ENCODE results near the gene CELF4.

Gene CELF4

DNA sequence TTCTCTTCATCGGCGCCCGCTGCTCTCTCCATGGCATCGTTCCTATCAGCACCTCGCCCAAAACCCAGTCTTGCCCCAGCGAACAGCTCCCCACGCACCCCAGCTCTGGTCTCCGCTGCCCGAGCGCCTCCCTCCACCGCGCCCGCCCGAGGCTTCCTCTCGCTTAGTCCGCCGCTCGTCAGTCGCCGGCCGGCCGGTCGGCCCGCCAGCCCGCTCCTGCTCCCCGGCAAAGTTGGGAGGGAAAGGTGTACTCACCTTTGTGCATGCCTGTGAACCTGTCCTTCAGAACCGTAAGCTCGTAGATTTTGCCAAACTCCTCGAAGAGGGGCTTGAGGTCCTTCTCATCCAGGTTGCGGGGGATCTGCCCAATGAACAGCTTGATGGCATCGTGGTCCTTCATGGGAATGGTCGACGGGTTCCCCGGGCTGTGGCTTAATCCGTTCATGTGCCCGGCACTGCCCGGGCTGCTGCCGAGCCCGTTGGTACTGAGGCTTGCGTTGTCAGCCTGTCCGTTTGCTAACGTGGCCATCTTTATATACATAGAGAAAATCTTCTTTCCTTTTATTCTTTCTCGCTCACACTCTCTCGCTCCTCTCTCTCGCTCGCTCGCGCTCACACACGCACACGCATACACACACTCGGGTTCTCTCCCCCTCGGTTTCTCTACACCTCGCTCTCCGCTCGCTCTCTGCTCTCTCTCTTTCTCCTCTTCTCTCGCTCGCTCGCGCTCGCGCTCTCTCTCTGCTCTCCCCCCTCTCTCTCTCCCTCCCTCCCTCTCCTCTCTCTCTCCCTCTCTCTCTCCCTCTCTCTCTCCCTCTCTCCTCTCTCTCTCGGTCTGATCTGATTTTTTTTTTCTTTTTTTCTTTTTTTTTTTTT lies at the start of gene CELF4:
CELF4 (minus strand) TSS at position 698 of the 876 bp plus-strand sequence.
- DNase-seq, result no peak

DNA sequence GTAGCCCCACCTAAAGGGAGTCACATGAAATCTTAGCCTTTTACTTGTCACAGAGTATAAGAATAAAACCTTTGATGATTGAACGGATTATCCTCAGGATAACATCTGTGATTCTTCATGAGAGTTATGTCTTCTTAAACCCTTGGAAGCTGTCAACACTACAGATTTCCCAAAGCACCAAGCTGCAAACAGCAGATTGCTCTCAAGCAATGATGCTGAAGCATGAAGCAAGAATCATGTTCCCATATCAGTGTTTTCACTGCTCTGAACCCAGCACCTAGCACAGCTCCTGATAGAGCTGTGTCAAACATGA lies 47.6 kb upstream of the CELF4 start:
- no peak for DNase-seq

DNA sequence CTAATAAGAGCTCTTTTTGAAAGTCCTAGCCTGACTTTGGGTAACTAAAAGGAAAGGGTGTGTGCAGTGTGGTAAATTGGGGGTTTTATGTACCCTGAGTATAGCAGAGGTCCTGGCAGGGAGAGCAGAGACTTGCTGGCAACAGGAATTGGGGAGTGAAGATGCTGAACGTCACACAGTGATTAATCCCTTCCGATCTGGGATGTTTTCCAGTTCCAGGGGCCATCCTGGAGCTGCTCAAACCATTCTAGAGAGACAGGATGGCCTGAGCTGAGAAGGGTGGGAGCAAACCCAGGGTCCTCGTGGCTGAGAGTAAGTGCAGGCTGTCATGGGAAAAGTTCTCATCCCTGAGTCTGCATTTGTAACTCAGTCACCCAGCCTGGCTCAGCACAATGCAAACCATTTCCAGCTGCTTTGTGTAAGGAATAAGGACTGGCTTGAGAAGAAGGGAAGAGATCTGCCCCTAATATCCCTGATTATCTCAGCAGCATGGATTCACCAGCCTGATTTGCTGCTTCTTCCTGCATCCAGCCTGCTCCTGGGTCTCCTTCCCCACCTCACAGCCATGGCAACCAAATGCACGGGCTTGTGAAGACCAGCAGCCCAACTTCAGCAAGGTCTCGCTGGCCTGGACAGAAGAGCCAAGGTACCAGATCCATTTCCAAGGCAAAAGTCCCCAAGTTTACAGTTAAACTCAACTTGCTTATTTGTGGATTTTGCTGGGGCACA lies 47.1 kb upstream of the CELF4 start:
- DNase-seq, result no peak

DNA sequence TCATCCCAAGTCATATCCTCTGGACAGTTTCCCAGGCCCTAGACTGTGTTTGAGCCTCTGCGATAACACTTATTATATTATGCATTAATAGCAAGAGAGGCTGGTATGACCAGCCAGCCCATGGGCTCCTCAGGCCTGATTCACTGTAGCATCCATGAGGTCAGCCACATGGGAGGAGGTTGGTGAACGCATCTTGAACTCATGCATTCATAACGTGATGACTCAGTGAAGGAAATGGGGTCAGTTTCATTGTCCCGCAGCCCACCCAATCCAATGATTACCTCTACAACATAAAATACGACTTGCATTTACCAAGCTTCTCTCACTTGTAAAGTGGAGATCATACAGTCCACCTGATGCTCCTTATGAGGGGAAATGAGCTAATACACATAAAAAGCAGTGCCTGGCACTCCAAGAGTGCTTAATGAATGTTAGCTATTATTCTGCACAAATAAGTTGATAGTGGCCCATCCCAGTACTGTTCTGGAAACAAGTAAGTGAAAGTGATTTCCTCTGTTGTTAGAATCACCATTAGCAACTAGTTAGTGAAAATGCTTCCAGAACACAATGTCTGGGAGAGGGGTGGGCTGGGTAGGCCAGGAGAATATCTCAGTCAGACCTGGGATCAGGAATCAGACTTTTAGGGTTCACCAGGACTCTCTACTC lies 46.1 kb upstream of the CELF4 start:
- no peak for DNase-seq

DNA sequence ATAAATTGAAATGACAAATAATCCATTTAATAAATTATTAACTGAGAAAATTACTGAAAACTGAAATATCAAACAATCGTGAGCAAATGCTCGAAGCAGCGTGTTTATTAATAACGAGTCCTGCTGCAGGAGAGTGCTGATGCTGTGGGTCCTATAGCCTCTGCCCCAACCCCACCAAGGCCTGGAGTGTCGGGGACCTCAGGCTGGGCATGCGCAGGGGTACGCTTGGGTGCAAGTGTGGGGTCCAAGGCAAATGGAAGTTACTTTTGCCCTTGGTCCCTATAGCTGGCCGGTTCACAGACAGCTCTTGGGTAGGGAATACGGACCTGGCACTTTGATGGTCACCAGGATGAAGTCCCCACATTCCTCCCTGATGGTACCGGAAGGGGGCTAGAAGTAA lies 43.3 kb upstream of the CELF4 start:
- no peak for DNase-seq

DNA sequence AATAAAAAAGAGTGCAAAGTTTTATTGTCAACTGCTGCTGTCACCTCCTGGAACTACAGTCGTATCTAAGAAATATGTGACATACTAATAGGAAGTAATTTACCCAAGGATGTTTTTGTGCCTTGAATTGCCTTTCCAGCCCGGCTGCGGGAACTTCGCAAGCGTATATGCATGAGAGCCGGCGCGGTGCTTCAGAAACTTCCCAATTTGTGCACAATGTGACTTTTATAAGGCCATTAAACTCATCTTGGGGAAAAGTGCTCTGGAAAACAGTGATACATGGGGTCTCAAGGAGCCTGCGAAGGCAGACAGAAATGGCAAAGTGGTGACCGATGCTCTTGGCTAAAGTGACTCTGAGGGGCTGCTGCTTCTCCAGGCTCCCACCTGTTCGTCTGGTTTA lies 41.7 kb upstream of the CELF4 start:
- DNase-seq, result no peak

DNA sequence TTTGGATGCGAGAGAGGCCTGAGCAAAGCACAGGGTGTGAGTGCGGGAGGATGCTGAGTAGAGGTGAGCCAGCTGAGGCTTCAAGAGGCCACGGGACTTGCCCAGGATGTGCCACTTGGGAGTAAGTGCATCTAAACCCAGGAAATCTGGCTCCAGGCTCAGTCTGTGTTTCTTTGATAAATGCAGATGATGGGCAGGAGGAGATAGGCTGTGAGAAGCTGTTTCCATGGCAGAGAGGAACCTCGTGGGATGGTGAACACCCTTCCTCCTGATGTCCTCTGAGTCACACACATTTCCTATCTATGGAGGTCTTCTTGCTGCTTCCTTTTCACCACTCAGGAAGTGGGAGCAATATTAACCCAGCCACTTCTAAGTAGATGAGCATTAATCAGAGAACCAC lies 38.4 kb upstream of the CELF4 start:
- no peak for DNase-seq

DNA sequence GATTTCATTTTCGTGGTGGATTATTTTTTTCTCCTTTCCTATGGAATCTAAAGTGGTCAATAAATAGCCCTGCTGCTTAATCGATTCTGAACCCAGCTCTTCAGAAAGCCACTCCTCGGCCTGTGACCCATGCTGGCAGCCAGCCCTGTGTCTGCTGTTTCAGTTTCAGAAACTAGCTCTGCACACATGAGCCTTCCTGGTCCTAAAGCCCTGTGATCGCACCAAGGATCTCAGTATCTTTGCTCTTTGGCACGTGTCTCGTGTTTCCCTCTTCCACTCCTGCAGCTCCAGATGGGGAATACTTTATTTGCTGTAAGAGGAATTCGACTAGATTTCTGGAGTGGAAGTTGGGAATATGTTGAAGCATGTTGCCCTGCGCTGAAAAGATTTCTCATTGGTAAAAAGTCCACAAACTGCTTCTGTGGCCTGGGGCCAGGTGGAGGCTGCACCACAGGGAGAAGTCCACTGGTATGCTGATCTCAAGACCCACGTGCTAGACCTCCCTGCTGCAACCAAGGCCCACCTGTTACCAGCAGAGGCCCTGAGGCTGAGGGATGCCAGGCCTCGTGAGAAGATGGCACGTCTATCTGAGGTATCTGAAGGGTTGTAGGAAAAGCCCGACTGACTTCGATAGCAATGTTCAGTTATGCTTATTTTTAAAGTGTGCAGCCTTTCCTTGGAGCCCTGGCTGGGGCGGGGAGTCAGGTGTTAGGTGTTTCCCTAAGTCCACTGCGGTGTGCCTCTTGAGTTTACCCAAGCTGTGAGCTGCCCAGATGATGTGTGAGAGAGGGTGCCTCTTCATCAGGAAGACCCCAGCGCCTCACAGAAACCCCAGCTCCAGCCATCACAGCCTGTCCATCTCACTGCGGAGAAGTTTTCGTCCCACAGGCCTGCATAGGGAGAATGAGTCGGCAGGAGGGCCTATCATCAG lies 33.6 kb upstream of the CELF4 start:
- DNase-seq, result no peak

DNA sequence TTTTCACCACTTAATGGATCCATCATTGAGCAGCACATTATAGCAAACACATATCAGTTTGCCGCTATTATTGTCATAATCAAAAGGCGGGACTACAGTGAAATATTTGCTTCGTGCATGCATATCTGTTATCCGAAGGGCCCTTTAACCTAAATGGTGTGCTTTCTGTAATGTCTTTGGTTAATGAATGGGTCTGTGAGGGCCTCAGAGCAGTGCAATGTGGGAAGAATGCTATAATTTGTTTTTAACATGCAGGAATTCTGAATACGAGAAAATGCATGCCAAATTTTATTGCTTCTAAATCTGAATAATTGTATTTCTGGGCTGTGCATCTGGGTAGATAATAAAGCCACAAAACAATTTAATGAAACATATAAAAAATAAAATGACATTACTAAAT lies 32.8 kb upstream of the CELF4 start:
- no peak for DNase-seq

DNA sequence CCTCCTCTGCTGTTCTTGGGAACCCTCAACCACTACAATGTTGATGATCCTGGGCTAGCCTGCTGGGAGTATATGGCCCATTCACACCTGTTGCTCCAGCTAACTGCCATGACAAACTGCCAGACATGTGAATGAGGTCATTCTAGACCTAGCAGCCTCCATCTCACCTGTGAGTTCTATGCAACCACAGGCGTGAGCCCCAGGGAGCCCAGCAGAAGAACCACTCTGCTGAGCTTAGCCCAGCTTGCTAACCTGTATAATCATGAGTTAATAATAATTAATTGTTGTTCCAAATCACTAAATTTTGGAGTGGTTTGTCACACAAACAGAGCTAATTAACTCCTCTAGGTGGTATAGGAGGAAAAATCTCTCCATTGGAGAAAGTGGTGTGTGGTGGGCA lies 24.7 kb upstream of the CELF4 start:
- no peak for DNase-seq

DNA sequence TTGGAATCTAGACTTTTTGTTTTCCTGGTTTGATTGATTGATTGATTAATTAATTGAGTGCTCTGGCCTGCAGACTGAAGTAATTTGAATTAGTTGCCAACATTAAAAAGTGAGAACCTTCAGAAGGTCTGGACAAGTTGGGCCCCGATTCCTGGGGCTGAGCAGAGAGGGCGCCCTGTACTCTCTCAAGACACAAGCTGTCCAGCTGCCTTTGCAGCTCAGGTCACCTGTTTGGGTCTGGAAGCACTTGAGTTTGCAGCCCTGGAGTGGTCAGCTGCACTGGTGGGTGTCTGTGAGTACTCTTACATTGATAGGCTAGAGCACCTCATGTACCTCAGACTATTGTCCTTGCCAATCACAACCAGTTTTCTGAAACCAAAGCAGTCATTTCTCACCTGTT lies 22.7 kb upstream of the CELF4 start:
- DNase-seq, result no peak

DNA sequence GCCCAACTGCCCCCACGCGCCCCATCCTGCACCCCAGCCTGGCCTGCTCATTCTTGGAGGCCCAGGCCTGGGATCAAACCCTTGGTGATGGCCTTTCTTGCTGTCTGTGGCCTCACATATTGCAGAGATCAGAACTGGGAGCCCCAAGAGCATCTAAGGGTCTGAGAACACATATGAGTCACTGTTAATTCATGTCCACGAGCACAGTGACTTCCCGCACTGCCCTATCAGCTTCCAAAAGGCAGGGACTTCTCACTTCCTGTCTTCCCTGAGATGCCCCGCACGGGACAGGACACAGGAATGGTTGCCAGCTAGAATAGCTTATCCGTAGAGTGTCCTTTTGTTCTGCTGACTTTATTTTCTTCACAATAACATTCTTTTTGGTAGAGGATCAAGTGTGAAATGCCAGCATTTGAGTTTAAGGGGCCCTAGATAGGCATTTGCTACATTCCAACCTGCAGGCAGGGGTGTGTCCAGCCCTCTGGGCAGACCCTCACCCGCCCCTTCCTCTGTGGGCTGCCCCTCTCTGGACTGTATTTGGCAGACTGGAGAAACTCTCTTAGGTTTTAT lies 21.1 kb upstream of the CELF4 start:
- DNase-seq, result no peak

DNA sequence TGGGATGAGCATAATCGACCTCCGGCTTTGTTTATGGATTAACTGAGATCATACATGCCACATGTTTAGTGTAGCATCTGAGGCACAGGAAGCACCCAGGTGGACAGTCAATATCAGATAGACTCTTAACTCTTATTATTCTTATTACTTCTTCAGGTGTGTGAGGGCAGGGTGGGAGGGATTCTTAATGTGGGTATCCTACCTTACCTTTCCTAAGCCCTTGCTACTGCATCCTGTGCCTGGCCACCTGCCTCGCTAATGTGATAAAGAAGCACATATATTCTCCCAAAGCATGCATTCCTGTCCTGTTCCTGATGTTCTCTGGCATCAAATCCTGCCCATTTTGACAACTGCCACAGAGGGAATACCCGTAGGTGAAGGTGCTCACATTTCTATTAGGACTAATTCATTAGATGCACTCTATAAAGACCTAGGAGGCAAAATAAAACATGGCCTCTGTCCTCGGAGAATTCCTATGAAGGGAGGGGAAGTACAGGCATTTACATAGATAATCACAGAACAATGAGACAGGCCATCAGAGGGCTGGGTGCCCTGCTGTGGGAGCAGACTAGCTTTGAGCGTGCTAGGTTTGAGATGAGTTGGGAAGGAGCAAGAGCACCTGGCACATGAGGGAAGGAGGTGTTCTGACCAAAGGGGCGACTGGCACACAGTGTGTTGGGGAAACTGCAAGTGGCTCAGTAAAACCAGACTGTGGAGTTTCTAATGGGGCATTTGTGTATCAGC lies 19.5 kb upstream of the CELF4 start:
- DNase-seq, result no peak

DNA sequence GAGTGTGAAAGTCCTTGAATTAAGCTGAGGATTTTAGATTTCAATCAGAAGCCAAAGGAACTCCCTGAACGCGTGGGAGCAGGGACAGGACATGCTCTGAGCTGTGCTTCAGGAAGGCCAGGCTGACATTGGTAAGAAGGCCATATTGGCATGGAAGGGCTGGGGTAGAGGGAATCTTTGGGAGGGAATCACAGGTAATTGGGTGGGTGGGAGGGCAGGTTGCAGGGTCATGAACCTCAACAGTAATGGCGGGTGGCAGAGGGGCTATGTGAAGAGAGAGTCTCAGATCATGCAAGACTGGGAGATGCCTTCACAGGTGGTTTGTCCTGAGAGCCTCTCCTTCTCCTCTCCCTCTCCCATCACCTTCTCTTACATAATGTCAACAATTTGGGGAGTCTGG lies 18.6 kb upstream of the CELF4 start:
- DNase-seq, result no peak

DNA sequence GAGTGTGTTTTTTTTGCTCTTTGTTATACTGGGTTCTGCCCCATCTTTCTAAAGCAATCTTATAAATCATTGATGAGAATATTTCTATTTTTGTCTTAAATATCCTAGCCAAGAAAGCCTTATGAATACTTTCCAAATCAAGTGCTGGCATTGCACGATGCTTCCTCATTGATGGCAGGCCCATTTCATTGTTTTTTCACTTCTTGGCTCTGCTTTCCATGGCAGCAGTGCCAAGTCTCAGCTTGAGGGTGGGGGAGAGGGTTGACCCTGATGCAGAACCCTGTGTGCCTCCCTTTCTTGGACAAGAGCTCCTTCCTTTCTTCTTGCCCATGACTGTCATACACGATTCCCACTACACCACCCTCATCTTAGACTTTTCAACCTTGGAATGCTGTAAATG lies 16.7 kb upstream of the CELF4 start:
- no peak for DNase-seq

DNA sequence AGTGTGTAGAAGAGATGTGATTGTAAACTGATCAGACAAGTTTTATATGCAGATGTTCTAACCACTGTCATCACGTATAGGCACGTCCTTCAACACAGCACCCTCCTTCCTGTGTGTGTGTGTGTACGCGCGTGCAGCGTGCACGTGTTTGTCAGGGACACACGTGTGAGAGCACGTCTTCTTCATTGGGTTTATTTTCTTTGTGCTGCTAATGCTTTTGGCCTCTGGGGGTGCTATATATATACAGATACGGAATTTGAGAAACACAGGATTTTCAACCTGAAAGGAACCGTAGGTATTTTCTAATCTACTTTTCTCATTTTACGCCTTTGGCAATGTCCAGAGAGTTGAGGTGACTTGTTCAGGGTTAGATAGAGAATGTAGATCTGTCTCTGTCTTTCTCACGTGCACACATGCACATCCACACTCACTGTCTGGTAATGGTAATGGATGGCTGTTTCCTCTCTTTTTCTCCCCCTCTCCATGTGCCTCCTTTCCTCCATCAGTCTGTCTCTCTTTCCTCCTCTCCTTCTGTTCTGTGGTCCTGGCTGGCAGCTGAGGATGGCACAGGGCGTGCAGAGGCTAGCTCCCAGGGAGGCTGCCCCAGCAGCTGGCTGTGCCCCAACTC lies 13.4 kb upstream of the CELF4 start:
- no peak for DNase-seq

DNA sequence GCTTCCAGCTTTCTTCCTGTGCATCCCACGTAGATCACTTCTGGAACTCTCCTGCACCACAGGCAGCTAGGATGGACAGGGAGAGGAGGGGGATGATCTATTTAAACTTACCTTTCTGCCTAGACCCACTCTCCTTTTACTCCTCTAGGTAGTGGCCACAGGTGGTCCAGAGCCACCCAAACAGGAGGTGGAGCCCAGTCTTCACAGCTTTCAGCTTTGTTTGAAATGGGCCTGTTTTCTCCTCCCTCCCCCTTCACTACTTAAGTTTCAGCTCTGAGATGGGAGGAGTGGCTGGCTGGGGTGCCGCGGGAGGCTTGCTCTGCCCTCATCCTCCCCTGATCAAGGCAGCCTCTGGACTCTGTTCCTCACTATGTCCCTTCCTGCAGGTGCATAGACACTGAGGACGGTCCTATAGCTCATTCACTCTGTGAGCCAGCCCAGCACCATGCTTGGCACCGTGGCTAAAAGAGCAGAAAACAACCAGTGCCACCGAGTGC lies 12.6 kb upstream of the CELF4 start:
- DNase-seq, result no peak

DNA sequence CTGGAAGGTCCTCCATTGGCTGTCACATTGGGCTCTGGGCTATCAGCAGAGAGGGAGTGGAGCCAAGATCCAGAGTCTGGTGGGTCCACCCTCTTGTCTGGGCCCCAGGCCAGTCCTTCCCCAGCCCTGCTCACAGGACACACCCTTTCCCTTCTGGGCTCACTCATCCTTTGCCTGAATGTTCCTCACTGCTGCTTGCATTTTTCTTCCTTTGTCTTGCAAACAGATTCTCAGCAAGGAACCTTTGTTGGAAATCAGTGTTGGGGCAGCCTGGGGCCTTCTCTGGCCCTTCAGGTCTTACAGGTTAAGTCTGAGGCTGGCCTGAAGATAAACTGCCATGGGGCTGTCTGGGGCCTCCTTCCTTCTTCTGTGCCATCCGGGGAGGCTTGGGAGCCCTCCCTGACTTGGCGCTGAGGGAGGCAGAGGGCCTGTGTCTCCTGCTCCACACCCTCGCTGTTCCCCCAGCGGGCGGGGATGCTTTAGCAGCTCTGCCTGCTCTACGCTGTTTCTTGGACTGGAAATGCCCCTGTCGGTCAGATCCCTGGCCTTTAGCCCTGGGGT lies 11.5 kb upstream of the CELF4 start:
- no peak for DNase-seq

DNA sequence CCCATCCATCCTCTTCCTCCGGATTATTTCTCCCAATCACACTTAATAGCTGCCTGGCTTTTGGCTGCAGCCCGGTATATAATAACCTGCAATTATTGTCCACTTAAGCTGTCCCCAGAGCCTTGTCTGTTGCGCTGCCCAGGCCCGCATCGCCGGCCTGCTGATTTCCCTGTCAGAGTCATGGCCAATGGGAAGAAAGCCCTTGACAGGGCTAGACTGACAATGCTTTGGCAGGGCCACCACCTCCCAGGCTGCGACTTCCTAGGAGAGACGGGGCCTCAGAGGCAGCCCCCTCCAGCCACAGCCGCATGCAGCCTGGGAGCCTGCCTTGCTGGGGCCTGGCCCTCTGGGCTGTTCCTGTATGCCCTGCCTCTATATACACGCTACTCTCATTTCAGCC lies 10.0 kb upstream of the CELF4 start:
- no peak for DNase-seq

DNA sequence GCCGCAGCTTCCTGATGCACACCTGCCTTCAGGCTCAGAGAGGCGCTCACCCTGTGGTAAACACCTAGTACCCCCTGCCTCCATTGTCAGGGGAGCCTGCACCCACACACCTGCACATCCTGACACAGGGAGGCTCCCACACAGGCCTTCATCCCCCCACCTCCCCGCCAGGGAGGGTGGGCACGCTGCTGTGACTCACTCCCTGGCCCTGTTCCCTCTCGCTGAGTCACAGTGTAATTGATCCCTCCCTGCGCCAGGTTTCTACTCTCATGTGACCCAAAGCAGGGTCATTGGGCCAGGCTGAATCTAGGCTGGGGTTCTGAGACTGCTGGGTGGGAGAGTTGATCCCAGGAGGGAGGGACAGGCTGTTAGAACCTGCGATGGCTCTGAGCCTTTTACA lies 8.5 kb upstream of the CELF4 start:
- DNase-seq, result no peak

DNA sequence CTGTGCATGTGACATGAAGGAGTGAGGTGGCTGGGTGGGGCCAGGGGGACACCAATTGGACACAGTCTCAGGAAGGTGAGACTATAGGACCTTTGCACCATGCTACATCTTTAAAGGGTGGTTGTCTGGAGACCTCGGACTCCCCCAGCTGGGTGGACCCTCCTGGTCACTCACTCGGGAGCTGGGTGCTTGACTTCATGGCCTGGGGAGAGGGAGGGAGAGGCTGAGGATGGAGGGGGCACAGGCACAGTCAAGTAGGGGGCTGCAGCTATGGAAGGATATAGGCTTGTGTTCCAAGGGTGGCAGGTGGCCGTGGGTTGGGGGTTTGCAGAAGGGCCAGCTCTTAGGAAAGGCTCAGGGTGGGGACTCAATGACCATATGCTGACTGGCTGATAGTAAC lies 7.1 kb upstream of the CELF4 start:
- no peak for DNase-seq

All from activated naive CD4-positive, alpha-beta T cell treated with anti-CD3 and anti-CD28 coated beads, Interleukin-2, amount 50 U/mL, for 16 hours (primary cell).